PC-9 (cell line): ENCODE data around the gene FNDC11. TPM values are rescaled to one million over a fixed set of nuclear protein-coding genes. Genes with fewer than 3 reads are reported as not detected.

Experiments used
- BruUV-seq: library from RNA; stranded (reverse); fragments of 400-500 nt; replicated peaks from 2 replicates; lab custom pipeline; 2021; lab: Mats Ljungman, UMichigan
- CTCF ChIA-PET: fragments of 300-600 bp; sonication (Branson Sonifier 250); formaldehyde crosslinking; loops from one replicate; lab custom pipeline; 2022; ENCODE audit warnings: antibody characterized with exemption; lab: Charles Lee
- POLR2A ChIA-PET: fragments of 300-600 bp; sonication (Branson Sonifier 250); formaldehyde crosslinking; loops from one replicate; lab custom pipeline; 2022; ENCODE audit warnings: antibody characterized with exemption; ENCODE audit not compliant: unreplicated experiment; lab: Charles Lee
- DNase-seq, 2 experiments: peaks; one replicate each; pipeline versions ENCODE4 v3.0.0 to v3.0.0-alpha.2; 2015 to 2022; ENCODE audit warnings: mixed read lengths in 1 of 2
- H2AFZ ChIP-seq: fragments of 200-600 bp; sonication (generic); 2 replicates; pipeline ENCODE4 v1.8.1; 2017; ENCODE audit warnings: antibody characterized with exemption
- H3F3A ChIP-seq: fragments of 200-600 bp; sonication (generic); 2 replicates; pipeline ENCODE4 v1.8.1; 2017; ENCODE audit warnings: antibody characterized with exemption, mild to moderate bottlenecking, low read depth; ENCODE audit not compliant: insufficient read depth
- H3K27ac ChIP-seq: fragments of 200-600 bp; sonication (generic); 2 replicates; pipeline ENCODE4 v1.6.1; 2016; ENCODE audit warnings: mixed run types
- H3K27me3 ChIP-seq: fragments of 200-600 bp; sonication (generic); 2 replicates; pipeline ENCODE4 v1.6.1; 2016; ENCODE audit warnings: low read depth, mixed run types; ENCODE audit not compliant: insufficient read depth
- H3K36me3 ChIP-seq: fragments of 200-600 bp; sonication (generic); 2 replicates; pipeline ENCODE4 v1.6.1; 2016; ENCODE audit warnings: low read depth, mixed run types
- H3K4me1 ChIP-seq: fragments of 200-600 bp; sonication (generic); replicated peaks from 2 replicates; pipeline ENCODE4 v1.6.1; 2016; ENCODE audit warnings: mixed run types; ENCODE audit not compliant: insufficient read depth
- H3K4me2 ChIP-seq: fragments of 200-600 bp; sonication (generic); 2 replicates; pipeline ENCODE4 v1.6.1; 2017; ENCODE audit warnings: mixed run types
- H3K4me3 ChIP-seq: fragments of 200-600 bp; sonication (generic); 2 replicates; pipeline ENCODE4 v1.6.1; 2016; ENCODE audit warnings: mixed run types
- H3K79me2 ChIP-seq: fragments of 200-600 bp; sonication (generic); 2 replicates; pipeline ENCODE4 v1.6.1; 2017; ENCODE audit warnings: low read depth, mixed run types
- H3K9me2 ChIP-seq: fragments of 200-600 bp; sonication (generic); 2 replicates; pipeline ENCODE4 v1.8.1; 2017; ENCODE audit warnings: mild to moderate bottlenecking; ENCODE audit not compliant: insufficient read depth
- H3K9me3 ChIP-seq: fragments of 200-600 bp; sonication (generic); 2 replicates; pipeline ENCODE4 v1.8.1; 2016; ENCODE audit warnings: low read depth; ENCODE audit not compliant: insufficient read depth
- H4K20me1 ChIP-seq: fragments of 200-600 bp; sonication (generic); 2 replicates; pipeline ENCODE4 v1.8.1; 2017; ENCODE audit not compliant: insufficient read depth
- EZH2 ChIP-seq: fragments of 200-600 bp; sonication (generic); IDR thresholded peaks from 2 replicates; pipeline ENCODE4 v1.8.0; 2017; ENCODE audit warnings: antibody characterized with exemption, low read depth
- intact Hi-C: fragments of 100-400 bp; cut with micrococcal nuclease; formaldehyde crosslinking; loops from one replicate; pipeline ENCODE4 v1.10.0; 2022; ENCODE audit not compliant: unreplicated experiment
- total RNA-seq: library from RNA; stranded (reverse); gene quantifications from 2 replicates; pipeline ENCODE4 v1.2.3, GENCODE V29; 2021
- TF ChIP-seq, protein P1 (sequence below): fragments of 200-600 bp; sonication (generic); conservative IDR thresholded peaks from 2 replicates; pipeline ENCODE4 v1.6.1; 2017; ENCODE audit warnings: mixed run types, antibody characterized with exemption, mild to moderate bottlenecking, moderate library complexity

FNDC11 gene
- total RNA-seq, 1 experiment from 2014 or later = 7.7 TPM

DNA sequence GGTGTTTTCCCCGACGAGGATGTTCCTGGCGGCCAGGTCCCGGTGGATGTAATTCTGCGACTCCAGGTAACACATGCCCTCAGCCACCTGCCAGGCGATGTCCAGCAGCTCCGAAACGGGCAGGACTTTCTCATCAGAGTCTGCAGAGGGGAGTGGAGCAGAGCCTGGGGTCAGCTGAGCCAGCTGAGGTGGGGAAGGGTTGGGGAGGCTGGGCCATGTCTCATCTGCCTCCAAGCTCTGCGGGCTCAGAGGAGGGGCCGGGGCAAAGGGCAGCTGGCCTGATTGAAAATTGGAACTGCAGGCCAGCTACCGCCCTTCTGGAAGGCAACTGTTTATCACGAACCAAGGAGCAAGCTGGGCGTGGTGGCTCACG is 23.2 kb upstream of the FNDC11 start:
- H4K20me1 ChIP-seq = no peaks in the 10 kb centered on the region
- BruUV-seq = no TSS peak
- no peak overlapping the region for H3K4me3 ChIP-seq
- H3K27me3 ChIP-seq = no peaks in the 10 kb centered on the region
- no peak overlapping the region for H3K27ac ChIP-seq
- no peaks in the 10 kb centered on the region for H3K9me2 ChIP-seq
- DNase-seq = no peak
- H3K36me3 ChIP-seq = no peaks in the 10 kb centered on the region
- TF ChIP-seq EZH2 = no peak
- TF ChIP-seq, protein P1, sequence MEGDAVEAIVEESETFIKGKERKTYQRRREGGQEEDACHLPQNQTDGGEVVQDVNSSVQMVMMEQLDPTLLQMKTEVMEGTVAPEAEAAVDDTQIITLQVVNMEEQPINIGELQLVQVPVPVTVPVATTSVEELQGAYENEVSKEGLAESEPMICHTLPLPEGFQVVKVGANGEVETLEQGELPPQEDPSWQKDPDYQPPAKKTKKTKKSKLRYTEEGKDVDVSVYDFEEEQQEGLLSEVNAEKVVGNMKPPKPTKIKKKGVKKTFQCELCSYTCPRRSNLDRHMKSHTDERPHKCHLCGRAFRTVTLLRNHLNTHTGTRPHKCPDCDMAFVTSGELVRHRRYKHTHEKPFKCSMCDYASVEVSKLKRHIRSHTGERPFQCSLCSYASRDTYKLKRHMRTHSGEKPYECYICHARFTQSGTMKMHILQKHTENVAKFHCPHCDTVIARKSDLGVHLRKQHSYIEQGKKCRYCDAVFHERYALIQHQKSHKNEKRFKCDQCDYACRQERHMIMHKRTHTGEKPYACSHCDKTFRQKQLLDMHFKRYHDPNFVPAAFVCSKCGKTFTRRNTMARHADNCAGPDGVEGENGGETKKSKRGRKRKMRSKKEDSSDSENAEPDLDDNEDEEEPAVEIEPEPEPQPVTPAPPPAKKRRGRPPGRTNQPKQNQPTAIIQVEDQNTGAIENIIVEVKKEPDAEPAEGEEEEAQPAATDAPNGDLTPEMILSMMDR = no peak
- H3K4me2 ChIP-seq = no peak overlapping the region
- peaks cover 21% of the 10 kb centered on the region for H3K4me1 ChIP-seq
- POLR2A ChIA-PET = interaction anchor here (0.7 kb wide), 1 partner anchor 9 kb away, joined by 5 read pairs; no protein-coding TSS in a partner anchor
- H2AFZ ChIP-seq = no peak overlapping the region
- intact Hi-C loops = no loop called here
- H3F3A ChIP-seq = peaks cover 55% of the 10 kb centered on the region; the same call in 1 of the 2 replicates
- H3K79me2 ChIP-seq = no peaks in the 10 kb centered on the region
- H3K9me3 ChIP-seq = no peaks in the 10 kb centered on the region
- CTCF ChIA-PET = no interaction called here

DNA sequence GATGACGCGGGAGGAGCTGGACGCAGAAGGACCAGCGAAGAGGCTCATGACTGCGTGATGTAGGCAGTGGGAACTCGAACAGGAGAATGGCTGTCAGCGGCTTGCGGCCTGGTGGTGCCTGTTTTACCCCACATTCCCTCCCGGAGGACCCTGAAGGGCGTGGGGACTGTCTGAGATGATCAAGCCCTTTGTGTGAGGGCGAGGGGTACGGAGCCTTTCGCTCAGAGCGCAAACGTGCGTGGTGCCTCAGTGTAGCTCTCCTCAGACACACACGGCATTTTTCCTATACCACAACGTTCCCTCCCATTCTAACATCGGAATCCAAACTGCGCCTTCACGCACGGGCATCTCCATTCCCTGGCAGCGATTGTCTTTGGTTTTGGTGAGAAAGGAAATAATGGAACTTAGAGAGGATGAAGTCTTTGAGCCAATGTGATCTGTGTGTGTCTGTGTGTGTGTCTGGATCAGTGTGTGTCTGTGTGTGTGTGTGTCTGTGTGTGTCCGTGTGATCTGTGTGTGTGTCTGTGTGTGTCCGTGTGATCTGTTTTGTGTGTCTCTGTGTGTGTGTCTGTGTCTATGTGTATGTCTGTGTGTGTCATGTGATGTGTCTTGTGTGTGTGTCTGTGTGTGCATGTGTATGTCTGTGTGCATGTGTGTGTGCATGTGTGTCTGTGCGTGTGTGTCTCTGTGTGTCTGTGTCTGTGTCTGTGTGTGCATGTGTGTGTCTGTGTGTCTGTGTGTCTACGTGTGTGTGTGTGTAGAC is 22.1 kb upstream of the FNDC11 start:
- POLR2A ChIA-PET = no interaction called here
- Histone ChIP-seq H3K9me2 (no peaks in the 10 kb centered on the region), H3K9me3 (no peaks in the 10 kb centered on the region), H3K79me2 (peaks cover 4% of the 10 kb centered on the region; the same call in 1 of the 2 replicates), H3K4me3 (no peak overlapping the region), H3K36me3 (no peaks in the 10 kb centered on the region), H3F3A (peaks cover 48% of the 10 kb centered on the region; the same call in 1 of the 2 replicates), H3K27ac (no peak overlapping the region), H3K4me2 (no peak overlapping the region), H3K4me1 (peaks cover 26% of the 10 kb centered on the region), H2AFZ (no peak overlapping the region), H3K27me3 (no peaks in the 10 kb centered on the region), H4K20me1 (no peaks in the 10 kb centered on the region)
- no peak for TF ChIP-seq EZH2
- TF ChIP-seq, protein P1 = no peak
- DNase-seq = no peak
- CTCF ChIA-PET = no interaction called here
- intact Hi-C loops = no loop called here
- BruUV-seq = no TSS peak

DNA sequence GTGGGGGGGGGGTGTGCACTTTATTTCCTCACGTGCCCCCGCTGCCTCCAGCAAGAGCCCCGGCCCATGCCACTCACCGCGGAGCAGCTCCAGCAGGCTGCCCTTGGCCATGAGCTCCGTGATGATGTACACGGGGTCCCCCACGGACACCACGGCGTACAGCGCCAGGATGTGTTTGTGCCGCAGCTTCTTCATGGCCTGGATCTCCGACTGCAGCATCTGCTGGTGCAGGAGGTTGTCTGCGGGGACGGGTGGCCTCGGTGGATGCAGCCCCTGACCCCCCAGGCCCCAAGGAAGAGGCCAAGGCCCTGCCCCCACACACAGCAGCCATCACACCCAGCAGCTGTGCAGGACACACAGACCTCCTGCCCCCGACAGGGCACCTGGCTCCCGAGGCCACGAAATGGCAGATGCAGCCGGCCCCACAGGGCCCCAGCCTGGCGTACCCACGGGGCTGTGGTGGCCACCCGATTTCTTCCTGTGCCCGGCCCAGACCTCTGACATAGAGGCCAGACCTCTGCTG is 21.4 kb upstream of the FNDC11 start:
- Histone ChIP-seq H3K4me2 (no peak overlapping the region), H3K79me2 (peaks cover 6% of the 10 kb centered on the region; the same call in 1 of the 2 replicates), H3K4me3 (no peak overlapping the region), H4K20me1 (no peaks in the 10 kb centered on the region), H3K4me1 (peaks cover 30% of the 10 kb centered on the region), H3K27me3 (no peaks in the 10 kb centered on the region), H3K9me2 (no peaks in the 10 kb centered on the region), H2AFZ (no peak overlapping the region), H3K9me3 (no peaks in the 10 kb centered on the region), H3K27ac (no peak overlapping the region), H3K36me3 (no peaks in the 10 kb centered on the region), H3F3A (peaks cover 41% of the 10 kb centered on the region; the same call in 1 of the 2 replicates)
- DNase-seq = no peak
- BruUV-seq = no TSS peak
- POLR2A ChIA-PET = interaction anchor here (0.7 kb wide), 1 partner anchor 520 kb away, joined by 8 read pairs; no protein-coding TSS in a partner anchor
- CTCF ChIA-PET = no interaction called here
- intact Hi-C loops = no loop called here
- TF ChIP-seq, protein P1 = no peak
- TF ChIP-seq EZH2 = no peak
